Vagina (tissue), 2 donors: ENCODE measurements around the gene PDRG1. TPM values are rescaled to one million over a fixed set of nuclear protein-coding genes. Genes with fewer than 3 reads are reported as not detected.

ENCODE experiments used
- DNase-seq, 2 donors: peaks; one replicate each; pipeline ENCODE4 v3.0.0-alpha.2; 2017; ENCODE audit errors: extremely low spot score in 2 of 2
- H3K27ac ChIP-seq: fragments of 200-600 bp; sonication (generic); one replicate; pipeline ENCODE4 v1.5.1; 2019
- H3K27me3 ChIP-seq: fragments of 200-600 bp; sonication (generic); one replicate; pipeline ENCODE4 v1.5.1; 2019
- H3K36me3 ChIP-seq, 2 donors: fragments of 200-600 bp; sonication (generic); one replicate each; pipeline ENCODE4 v1.5.1; 2017 to 2019
- H3K4me1 ChIP-seq: fragments of 200-600 bp; sonication (generic); one replicate; pipeline ENCODE4 v1.5.1; 2019
- H3K4me3 ChIP-seq, 2 donors: fragments of 200-600 bp; sonication (generic); 1 replicate in 1 of 2; 2 replicates in 1 of 2; pipeline ENCODE4 v1.5.1; 2016 to 2019
- H3K9me3 ChIP-seq: fragments of 200-600 bp; sonication (generic); one replicate; pipeline ENCODE4 v1.5.1; 2019
- POLR2A ChIP-seq, 2 donors: fragments of 450-650 bp; IDR thresholded peaks; one replicate each; pipeline ENCODE4 v1.6.1; 2017; ENCODE audit warnings: antibody characterized with exemption in 2 of 2, mild to moderate bottlenecking in 2 of 2, moderate library complexity in 2 of 2
- POLR2AphosphoS5 ChIP-seq, 2 donors: sonication (generic); formaldehyde crosslinking; IDR thresholded peaks; one replicate each; pipeline ENCODE4 v1.9.0; 2017; ENCODE audit warnings: antibody characterized with exemption in 2 of 2, mild to moderate bottlenecking in 2 of 2, low read depth in 1 of 2; ENCODE audit not compliant: insufficient read depth in 1 of 2
- intact Hi-C: fragments of 100-400 bp; cut with DNase I; formaldehyde crosslinking; loops from one replicate; pipeline ENCODE4 v1.15.1; 2023
- total RNA-seq: library from RNA; depleted of rRNA; stranded (reverse); fragments of >200 nt; gene quantifications from one replicate; pipeline ENCODE4 v1.2.3, GENCODE V29; 2016
- TF ChIP-seq, protein P1 (sequence below), 3 experiments: fragments of 450-650 bp in 2 of 3; fragments of 200-600 bp in 1 of 3; sonication (generic) in 1 of 3; IDR thresholded peaks; one replicate each; pipeline ENCODE4 v1.5.1; 2017 to 2019; ENCODE audit warnings: antibody characterized with exemption in 3 of 3, mild to moderate bottlenecking in 2 of 3, moderate library complexity in 2 of 3

PDRG1 gene
- total RNA-seq, 1 donor from 2014 or later, result 5.9 TPM

DNA sequence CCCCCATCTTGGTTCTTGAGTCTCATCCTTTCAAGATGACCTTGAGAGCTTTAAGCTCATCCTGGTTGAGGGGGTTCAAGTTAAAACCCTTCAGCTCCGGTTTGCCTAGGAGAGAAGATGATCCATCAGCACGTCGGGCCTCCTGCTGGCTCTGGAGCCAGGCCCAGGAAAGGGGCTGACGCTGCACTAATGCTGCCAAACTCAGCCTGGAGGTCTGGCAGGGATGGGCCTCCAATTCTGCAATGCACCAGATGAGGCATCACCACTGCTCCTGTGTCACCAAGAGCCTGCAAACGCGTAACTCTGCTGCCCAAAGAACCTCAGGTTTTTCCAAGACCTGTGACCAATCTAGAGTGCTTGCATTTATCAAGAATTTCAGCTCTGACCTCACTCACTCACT lies 6.1 kb downstream of the PDRG1 start:
- no peak overlapping the region for H3K4me3 ChIP-seq
- peaks cover 15% of the 10 kb centered on the region for H3K4me1 ChIP-seq
- H3K27me3 ChIP-seq, result no peaks in the 10 kb centered on the region
- H3K36me3 ChIP-seq, result peaks cover 0 to 53% of the 10 kb centered on the region in 2 donors
- no peaks in the 10 kb centered on the region for H3K9me3 ChIP-seq
- no peak for TF ChIP-seq POLR2A (IDR thresholded peaks at IDR 0.05)
- TF ChIP-seq POLR2AphosphoS5 (IDR thresholded peaks at IDR 0.05; ENCODE audit: insufficient read depth in 1 of 2, low read depth in 1 of 2), result no peak
- TF ChIP-seq, protein P1, sequence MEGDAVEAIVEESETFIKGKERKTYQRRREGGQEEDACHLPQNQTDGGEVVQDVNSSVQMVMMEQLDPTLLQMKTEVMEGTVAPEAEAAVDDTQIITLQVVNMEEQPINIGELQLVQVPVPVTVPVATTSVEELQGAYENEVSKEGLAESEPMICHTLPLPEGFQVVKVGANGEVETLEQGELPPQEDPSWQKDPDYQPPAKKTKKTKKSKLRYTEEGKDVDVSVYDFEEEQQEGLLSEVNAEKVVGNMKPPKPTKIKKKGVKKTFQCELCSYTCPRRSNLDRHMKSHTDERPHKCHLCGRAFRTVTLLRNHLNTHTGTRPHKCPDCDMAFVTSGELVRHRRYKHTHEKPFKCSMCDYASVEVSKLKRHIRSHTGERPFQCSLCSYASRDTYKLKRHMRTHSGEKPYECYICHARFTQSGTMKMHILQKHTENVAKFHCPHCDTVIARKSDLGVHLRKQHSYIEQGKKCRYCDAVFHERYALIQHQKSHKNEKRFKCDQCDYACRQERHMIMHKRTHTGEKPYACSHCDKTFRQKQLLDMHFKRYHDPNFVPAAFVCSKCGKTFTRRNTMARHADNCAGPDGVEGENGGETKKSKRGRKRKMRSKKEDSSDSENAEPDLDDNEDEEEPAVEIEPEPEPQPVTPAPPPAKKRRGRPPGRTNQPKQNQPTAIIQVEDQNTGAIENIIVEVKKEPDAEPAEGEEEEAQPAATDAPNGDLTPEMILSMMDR (IDR thresholded peaks at IDR 0.05), result no peak
- H3K27ac ChIP-seq, result no peak overlapping the region
- intact Hi-C loops, result no loop called here
- no peak for DNase-seq

DNA sequence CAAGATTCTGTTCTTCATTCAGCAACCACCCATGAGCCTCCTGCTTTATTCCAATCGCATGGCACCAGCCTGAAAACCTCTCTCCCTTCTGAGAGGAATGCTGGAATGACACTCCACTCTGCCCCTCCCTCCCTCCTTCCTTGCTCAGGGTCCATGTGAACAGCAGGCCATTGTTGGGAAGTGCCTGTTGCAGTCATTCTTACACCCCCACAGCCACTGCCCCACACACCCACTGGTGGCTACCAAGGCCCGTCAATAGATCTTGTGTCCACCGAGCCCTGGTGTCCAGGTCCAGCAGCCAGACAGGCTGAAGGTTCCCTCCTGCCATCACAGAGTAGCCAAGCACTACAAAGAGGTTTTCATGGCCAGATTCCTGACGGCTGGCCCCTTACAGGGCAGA lies 6.5 kb downstream of the PDRG1 start:
- H3K4me1 ChIP-seq, result peaks cover 10% of the 10 kb centered on the region
- no peak overlapping the region for H3K27ac ChIP-seq
- no peaks in the 10 kb centered on the region for H3K9me3 ChIP-seq
- DNase-seq, result no peak
- peaks cover 0 to 53% of the 10 kb centered on the region in 2 donors for H3K36me3 ChIP-seq
- H3K4me3 ChIP-seq, result no peak overlapping the region
- TF ChIP-seq POLR2A (IDR thresholded peaks at IDR 0.05) (no peak), POLR2AphosphoS5 (IDR thresholded peaks at IDR 0.05; ENCODE audit: insufficient read depth in 1 of 2, low read depth in 1 of 2) (no peak)
- intact Hi-C loops, result no loop called here
- H3K27me3 ChIP-seq, result no peaks in the 10 kb centered on the region

DNA sequence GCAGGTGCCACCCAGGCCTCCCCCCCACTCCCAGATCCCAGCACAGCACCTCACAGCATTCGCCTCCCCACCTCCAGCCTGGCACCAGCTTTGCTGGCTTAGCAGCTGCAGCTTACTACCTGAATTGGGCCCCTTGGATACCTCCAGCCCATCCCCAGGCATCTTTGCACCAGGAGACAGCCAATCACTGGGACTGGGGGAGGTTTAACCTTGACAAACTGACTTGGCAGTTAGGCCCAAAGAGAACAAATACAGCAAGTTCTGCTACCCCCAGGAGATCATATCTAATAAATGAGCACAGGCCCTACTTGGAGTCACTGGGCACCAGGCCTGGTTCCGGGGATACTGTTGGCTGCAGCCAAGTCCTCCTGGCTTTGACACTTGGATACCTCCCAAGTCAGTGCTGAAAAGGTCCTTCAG lies 8.8 kb downstream of the PDRG1 start:
- no peak overlapping the region for H3K4me3 ChIP-seq
- intact Hi-C loops, result no loop called here
- TF ChIP-seq, protein P1 (IDR thresholded peaks at IDR 0.05), result no peak
- TF ChIP-seq POLR2A (IDR thresholded peaks at IDR 0.05), result no peak
- TF ChIP-seq POLR2AphosphoS5 (IDR thresholded peaks at IDR 0.05; ENCODE audit: insufficient read depth in 1 of 2, low read depth in 1 of 2), result no peak
- no peaks in the 10 kb centered on the region for H3K27me3 ChIP-seq
- peaks cover 0 to 37% of the 10 kb centered on the region in 2 donors for H3K36me3 ChIP-seq
- no peak overlapping the region for H3K27ac ChIP-seq
- DNase-seq, result no peak
- no peaks in the 10 kb centered on the region for H3K9me3 ChIP-seq
- H3K4me1 ChIP-seq, result no peaks in the 10 kb centered on the region

DNA sequence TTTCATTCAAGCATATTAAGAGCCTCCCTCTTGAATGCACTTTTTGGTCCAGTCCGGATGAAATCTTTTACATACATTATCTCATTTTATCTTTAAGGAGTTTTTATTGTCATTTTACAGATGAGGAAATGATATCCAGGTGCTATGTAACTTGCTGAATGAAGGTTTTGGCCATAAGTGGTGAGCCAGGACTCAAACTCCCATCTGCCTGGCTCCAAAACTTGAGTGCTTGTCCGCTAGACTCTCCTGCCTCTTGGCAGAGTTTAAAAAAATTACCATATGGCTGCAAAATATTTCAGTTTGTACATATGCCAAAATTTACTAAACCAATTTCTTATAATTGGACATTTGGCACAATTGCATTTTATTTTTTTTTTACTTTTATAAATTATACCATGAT lies 12.2 kb downstream of the PDRG1 start:
- no peak for DNase-seq
- H3K27me3 ChIP-seq, result no peaks in the 10 kb centered on the region
- intact Hi-C loops, result no loop called here
- H3K9me3 ChIP-seq, result no peaks in the 10 kb centered on the region
- H3K4me3 ChIP-seq, result no peak overlapping the region
- TF ChIP-seq, protein P1 (IDR thresholded peaks at IDR 0.05), result no peak
- TF ChIP-seq POLR2A (IDR thresholded peaks at IDR 0.05), result no peak
- no peak for TF ChIP-seq POLR2AphosphoS5 (IDR thresholded peaks at IDR 0.05; ENCODE audit: insufficient read depth in 1 of 2, low read depth in 1 of 2)
- H3K36me3 ChIP-seq, result peaks cover 0 to 4% of the 10 kb centered on the region in 2 donors
- H3K27ac ChIP-seq, result no peak overlapping the region
- H3K4me1 ChIP-seq, result no peaks in the 10 kb centered on the region

DNA sequence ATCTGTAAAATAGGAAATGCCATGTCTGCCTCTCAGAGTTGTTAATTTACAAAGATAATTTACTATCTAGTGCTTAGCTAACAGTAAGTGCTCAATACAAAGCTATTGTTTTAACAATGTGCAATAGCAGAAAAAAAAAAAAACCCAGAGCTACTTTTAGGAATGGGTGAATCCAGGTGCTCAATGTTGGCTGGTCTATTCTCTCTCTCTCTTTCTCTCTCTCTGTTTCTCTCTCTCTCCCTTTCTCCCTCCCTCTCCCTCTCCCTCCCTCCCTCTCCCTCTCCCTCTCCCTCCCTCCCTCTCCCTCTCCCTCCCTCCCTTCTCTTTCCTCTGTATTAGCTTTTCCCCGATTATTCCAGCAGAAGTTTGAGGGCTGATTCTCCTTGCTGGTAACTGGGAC lies 14.0 kb downstream of the PDRG1 start:
- TF ChIP-seq POLR2AphosphoS5 (IDR thresholded peaks at IDR 0.05; ENCODE audit: insufficient read depth in 1 of 2, low read depth in 1 of 2), result no peak
- no peak for TF ChIP-seq POLR2A (IDR thresholded peaks at IDR 0.05)
- TF ChIP-seq, protein P1 (IDR thresholded peaks at IDR 0.05), result no peak
- DNase-seq, result no peak
- Histone ChIP-seq H3K36me3 (no peaks in the 10 kb centered on the region), H3K27me3 (no peaks in the 10 kb centered on the region), H3K4me1 (no peaks in the 10 kb centered on the region), H3K9me3 (no peaks in the 10 kb centered on the region), H3K27ac (no peak overlapping the region), H3K4me3 (no peak overlapping the region)
- intact Hi-C loops, result no loop called here
